Astrocyte (in vitro differentiated cells and primary cell): ENCODE data around the gene TNFRSF19. TPM values are rescaled to one million over a fixed set of nuclear protein-coding genes. Genes with fewer than 3 reads are reported as not detected.

Experiments used
- DNase-seq: peaks from one replicate; pipeline ENCODE4 v3.0.0-alpha.2; 2010; ENCODE audit warnings: low read depth
- FAIRE-seq: peaks from 2 replicates; lab custom pipeline; 2011; peaks lifted over from hg19 to GRCh38; lab: Jason Lieb, UNC
- H2AFZ ChIP-seq: 2 replicates; pipeline ENCODE4 v1.6.0; 2012; ENCODE audit warnings: low read depth, low read length, inconsistent platforms
- H3K27ac ChIP-seq: 2 replicates; pipeline ENCODE4 v1.5.1; 2011; ENCODE audit warnings: low read depth, low read length, inconsistent platforms
- H3K27me3 ChIP-seq: 2 replicates; pipeline ENCODE4 v1.6.0; 2011; ENCODE audit warnings: low read length, inconsistent platforms; ENCODE audit not compliant: insufficient read depth
- H3K36me3 ChIP-seq: 2 replicates; pipeline ENCODE4 v1.5.1; 2011; ENCODE audit warnings: low read length, inconsistent platforms; ENCODE audit not compliant: insufficient read depth
- H3K4me1 ChIP-seq: 2 replicates; pipeline ENCODE4 v1.5.1; 2011; ENCODE audit warnings: low read length, inconsistent platforms; ENCODE audit not compliant: insufficient read depth
- H3K4me2 ChIP-seq: 2 replicates; pipeline ENCODE4 v1.6.0; 2012; ENCODE audit warnings: low read length, inconsistent platforms
- H3K4me3 ChIP-seq: 2 replicates; pipeline ENCODE4 v1.5.1; 2011; ENCODE audit warnings: low read depth, mild to moderate bottlenecking, low read length, inconsistent platforms; ENCODE audit not compliant: insufficient read depth
- H3K79me2 ChIP-seq: 2 replicates; pipeline ENCODE4 v1.6.0; 2012; ENCODE audit warnings: mild to moderate bottlenecking, low read length, inconsistent platforms; ENCODE audit not compliant: insufficient read depth
- H3K9ac ChIP-seq: 2 replicates; pipeline ENCODE4 v1.6.0; 2012; ENCODE audit warnings: mild to moderate bottlenecking, low read length, inconsistent platforms
- H3K9me3 ChIP-seq: 2 replicates; pipeline ENCODE4 v1.5.1; 2012; ENCODE audit warnings: low read depth, mild to moderate bottlenecking, low read length, inconsistent platforms; ENCODE audit not compliant: insufficient read depth
- H4K20me1 ChIP-seq: 2 replicates; pipeline ENCODE4 v1.6.0; 2012; ENCODE audit warnings: low read length, inconsistent platforms; ENCODE audit not compliant: insufficient read depth
- H3K27ac Mint-ChIP-seq: one replicate; pipeline ENCODE4 v1.8.0; 2021; ENCODE audit warnings: mild to moderate bottlenecking, mixed read lengths; ENCODE audit not compliant: unreplicated experiment
- H3K27me3 Mint-ChIP-seq: one replicate; pipeline ENCODE4 v1.8.0; 2021; ENCODE audit warnings: low read depth, mixed read lengths; ENCODE audit not compliant: unreplicated experiment
- H3K36me3 Mint-ChIP-seq: one replicate; pipeline ENCODE4 v1.8.0; 2021; ENCODE audit warnings: low read depth, mixed read lengths; ENCODE audit not compliant: unreplicated experiment
- H3K4me1 Mint-ChIP-seq: one replicate; pipeline ENCODE4 v1.8.0; 2021; ENCODE audit warnings: low read depth, mixed read lengths; ENCODE audit not compliant: unreplicated experiment
- H3K4me3 Mint-ChIP-seq: one replicate; pipeline ENCODE4 v1.8.0; 2021; ENCODE audit warnings: mild to moderate bottlenecking, moderate library complexity, mixed read lengths; ENCODE audit not compliant: unreplicated experiment
- H3K9me3 Mint-ChIP-seq: one replicate; pipeline ENCODE4 v1.8.0; 2021; ENCODE audit warnings: mild to moderate bottlenecking, mixed read lengths; ENCODE audit not compliant: unreplicated experiment
- CTCF ChIP-seq: IDR thresholded peaks from 2 replicates; pipeline ENCODE4 v1.5.1; 2011; ENCODE audit warnings: low read depth, mild to moderate bottlenecking, inconsistent platforms, low read length, moderate library complexity; ENCODE audit not compliant: insufficient read depth
- EZH2 ChIP-seq: IDR thresholded peaks from 2 replicates; pipeline ENCODE4 v1.6.1; 2012; ENCODE audit warnings: mild to moderate bottlenecking, low read length, inconsistent platforms; ENCODE audit not compliant: insufficient read depth
- total RNA-seq: library from RNA; stranded (reverse); gene quantifications from 2 replicates; pipeline ENCODE4 v1.2.1, GENCODE V29; 2021

TNFRSF19 gene
- total RNA-seq, 1 donor from 2014 or later: 27.8 TPM

GRCh38 chr13:23551213-23552008, 18.8 kb upstream of the TNFRSF19 start:
- no peaks in the 10 kb centered on the region for H3K36me3 Mint-ChIP-seq
- Histone ChIP-seq H2AFZ (no peak overlapping the region), H3K4me3 (no peak overlapping the region), H3K79me2 (no peaks in the 10 kb centered on the region), H3K27ac (no peak overlapping the region), H3K36me3 (no peaks in the 10 kb centered on the region), H3K4me1 (peaks cover 4% of the 10 kb centered on the region), H3K27me3 (no peaks in the 10 kb centered on the region), H4K20me1 (no peaks in the 10 kb centered on the region), H3K9ac (no peak overlapping the region), H3K9me3 (no peaks in the 10 kb centered on the region), H3K4me2 (no peak overlapping the region)
- H3K4me3 Mint-ChIP-seq: no peak overlapping the region
- H3K27ac Mint-ChIP-seq: no peak overlapping the region
- FAIRE-seq (no peak), DNase-seq (no peak)
- peaks cover 2% of the 10 kb centered on the region for H3K4me1 Mint-ChIP-seq
- no peak for TF ChIP-seq CTCF
- no peak for TF ChIP-seq EZH2
- H3K27me3 Mint-ChIP-seq: no peaks in the 10 kb centered on the region
- H3K9me3 Mint-ChIP-seq: peaks cover 7% of the 10 kb centered on the region

- no peaks in the 10 kb centered on the region for H3K27me3 Mint-ChIP-seq
- H3K4me1 Mint-ChIP-seq: peaks cover 2% of the 10 kb centered on the region
- Histone ChIP-seq H3K4me3 (no peak overlapping the region), H4K20me1 (no peaks in the 10 kb centered on the region), H3K9ac (no peak overlapping the region), H3K9me3 (no peaks in the 10 kb centered on the region), H3K79me2 (no peaks in the 10 kb centered on the region), H3K27me3 (no peaks in the 10 kb centered on the region), H3K4me2 (no peak overlapping the region), H2AFZ (no peak overlapping the region), H3K27ac (no peak overlapping the region), H3K4me1 (peaks cover 4% of the 10 kb centered on the region), H3K36me3 (no peaks in the 10 kb centered on the region)
- peaks cover 7% of the 10 kb centered on the region for H3K9me3 Mint-ChIP-seq
- no peaks in the 10 kb centered on the region for H3K36me3 Mint-ChIP-seq
- FAIRE-seq (no peak), DNase-seq (no peak)
- no peak overlapping the region for H3K4me3 Mint-ChIP-seq
- no peak overlapping the region for H3K27ac Mint-ChIP-seq
- TF ChIP-seq EZH2 (no peak), CTCF (no peak)
Measured at GRCh38 chr13:23552171-23552570, 18.0 kb upstream of the TNFRSF19 start.

- Histone ChIP-seq H3K9ac (no peak overlapping the region), H3K36me3 (no peaks in the 10 kb centered on the region), H3K79me2 (no peaks in the 10 kb centered on the region), H3K27me3 (no peaks in the 10 kb centered on the region), H3K9me3 (no peaks in the 10 kb centered on the region), H3K4me3 (no peak overlapping the region), H4K20me1 (no peaks in the 10 kb centered on the region), H2AFZ (no peak overlapping the region), H3K4me1 (peaks cover under 1% of the 10 kb centered on the region), H3K27ac (no peak overlapping the region), H3K4me2 (no peak overlapping the region)
- no peaks in the 10 kb centered on the region for H3K36me3 Mint-ChIP-seq
- H3K27ac Mint-ChIP-seq: no peak overlapping the region
- DNase-seq (no peak), FAIRE-seq (no peak)
- peaks cover 2% of the 10 kb centered on the region for H3K4me1 Mint-ChIP-seq
- H3K27me3 Mint-ChIP-seq: no peaks in the 10 kb centered on the region
- peaks cover 7% of the 10 kb centered on the region for H3K9me3 Mint-ChIP-seq
- no peak overlapping the region for H3K4me3 Mint-ChIP-seq
- TF ChIP-seq CTCF (no peak), EZH2 (no peak)
Measured at GRCh38 chr13:23552661-23553060, 17.6 kb upstream of the TNFRSF19 start.
